HUDEP-2 (cell line): Measurements from ENCODE around the gene TSPAN32.
"Not testable (repeated sequence)": the region's sequence is repeated elsewhere in the genome, so short reads cannot be mapped to it uniquely, and the experiment has no call there.

ENCODE experiments used
- DNase-seq, 76 experiments: peaks; one replicate each; lab custom pipeline; 2025; ENCODE audit not compliant: unreplicated experiment in 76 of 76; lab: John Stamatoyannopoulos, UW

TSPAN32 gene

DNA sequence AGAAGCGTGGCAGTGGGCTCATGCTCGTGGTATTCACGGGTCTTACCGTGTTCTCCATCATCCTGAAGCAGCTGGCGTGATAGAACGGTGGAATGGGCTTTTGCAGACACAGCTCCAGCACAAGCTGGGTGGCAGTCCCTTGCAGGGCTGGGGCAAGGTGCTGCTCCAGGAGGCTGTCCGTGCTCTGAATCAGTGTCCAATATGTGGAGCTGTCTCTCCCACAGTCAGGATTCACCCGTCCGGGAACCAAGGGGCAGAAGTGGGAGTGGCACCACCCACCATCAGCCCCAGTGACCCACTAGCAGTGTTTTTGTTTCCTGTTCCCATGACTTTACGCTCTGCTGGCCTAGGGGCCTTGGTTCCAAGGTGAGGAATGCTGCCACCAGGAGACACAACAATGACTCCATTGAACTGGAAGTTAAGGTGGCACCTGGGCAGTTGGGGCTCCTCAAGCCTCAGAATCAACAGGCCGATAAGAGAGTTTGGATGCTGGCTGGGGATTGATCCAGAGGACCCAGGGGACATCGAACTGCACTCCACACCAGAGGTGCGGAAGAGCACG, 58.3 kb downstream of the TSPAN32 start:
- no peak for DNase-seq

GRCh38 chr11:2361565-2361964, 59.8 kb downstream of the TSPAN32 start:
- DNase-seq: no peak

DNA sequence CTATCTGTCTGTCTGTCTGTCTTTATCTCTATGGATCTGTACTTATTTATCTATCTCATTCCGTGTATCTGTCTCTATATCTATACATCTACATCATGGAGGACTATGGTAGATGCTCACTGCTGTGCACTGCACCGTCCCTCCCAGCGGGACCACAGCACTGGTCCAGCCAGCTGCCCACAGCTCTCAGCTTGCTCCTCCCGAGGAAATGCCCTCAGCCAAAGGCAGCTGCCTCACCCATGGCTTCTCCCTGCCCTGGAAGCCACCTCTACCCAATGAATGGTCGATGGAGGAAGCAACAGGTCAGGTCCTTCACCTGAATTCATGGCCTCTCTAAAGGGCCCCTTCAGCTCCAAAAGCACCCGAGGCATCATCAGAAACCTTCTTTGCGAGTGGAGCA, 60.6 kb downstream of the TSPAN32 start:
- DNase-seq: no peak

DNA sequence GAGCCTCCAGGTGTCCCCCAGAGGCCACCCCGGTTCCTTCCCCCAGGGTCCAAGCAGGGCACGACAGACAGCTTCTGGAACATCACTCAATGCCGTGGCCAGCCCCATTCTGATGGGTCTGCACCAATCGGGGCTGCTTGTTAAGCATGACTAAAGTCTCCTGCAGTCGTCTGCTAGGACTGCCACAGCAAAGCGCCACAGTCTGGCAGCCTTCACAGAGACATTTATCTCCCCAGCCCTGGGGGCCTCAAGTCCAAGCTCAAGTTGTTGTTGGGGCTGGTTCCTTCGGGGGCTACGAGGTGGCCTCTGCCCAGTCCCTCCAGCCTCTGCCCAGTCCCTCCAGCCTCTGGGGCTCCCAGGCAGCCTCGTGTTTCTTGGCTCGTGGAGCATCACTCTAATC, 61.3 kb downstream of the TSPAN32 start:
- DNase-seq: no peak

GRCh38 chr11:2363577-2364370, 62.0 kb downstream of the TSPAN32 start:
- no peak for DNase-seq

GRCh38 chr11:2364386-2364785, 62.6 kb downstream of the TSPAN32 start:
- DNase-seq: not testable (repeated sequence)

- DNase-seq: no peak
These were observed 63.9 kb downstream of the TSPAN32 start for GRCh38 chr11:2365571-2366210.

DNA sequence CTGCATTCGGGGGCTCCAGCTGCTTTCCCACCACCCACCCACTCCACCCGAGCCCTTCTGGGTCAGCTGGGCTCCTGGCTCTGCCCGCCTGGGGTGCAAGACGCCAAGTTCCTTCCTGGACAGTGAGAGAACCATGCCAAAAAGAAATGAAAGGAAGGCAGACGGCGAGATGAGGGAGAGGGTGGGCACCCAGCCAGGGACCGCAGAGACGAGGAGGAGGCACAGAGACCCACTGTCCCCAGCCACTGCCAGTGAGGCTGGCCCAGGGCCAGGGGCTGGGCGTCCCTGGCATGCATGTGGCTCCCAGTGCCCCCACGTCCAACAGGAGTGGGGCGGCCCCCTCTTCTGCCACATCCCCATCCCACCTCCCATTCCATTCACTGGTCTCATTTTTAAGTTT, 64.5 kb downstream of the TSPAN32 start:
- peak in 1 of 76 experiments; percentile 24 for DNase-seq

- no peak for DNase-seq
These were observed 64.9 kb downstream of the TSPAN32 start for GRCh38 chr11:2366733-2367132.

- no peak for DNase-seq
These were observed 65.7 kb downstream of the TSPAN32 start for GRCh38 chr11:2367266-2368160.
